HK-2 (cell line): ENCODE data around the gene HMCN2.
"Not testable (repeated sequence)": the region's sequence is repeated elsewhere in the genome, so short reads cannot be mapped to it uniquely, and the experiment has no call there.

Experiments
- DNase-seq: peaks from one replicate; pipeline ENCODE4 v3.0.0-alpha.2; 2018; ENCODE audit not compliant: unreplicated experiment

The HMCN2 gene

GRCh38 chr9:130240410-130241197 is 25.0 kb upstream of the HMCN2 start:
- DNase-seq = peak; percentile 57

GRCh38 chr9:130241198-130241535 is 24.4 kb upstream of the HMCN2 start:
- no peak for DNase-seq

GRCh38 chr9:130242270-130243014 is 23.1 kb upstream of the HMCN2 start:
- no peak for DNase-seq

- DNase-seq = peak; percentile 84
Measured at GRCh38 chr9:130243015-130243881, 22.3 kb upstream of the HMCN2 start.

GRCh38 chr9:130243882-130244170 is 21.7 kb upstream of the HMCN2 start:
- DNase-seq = no peak

GRCh38 chr9:130244548-130245165 is 20.9 kb upstream of the HMCN2 start:
- no peak for DNase-seq

- DNase-seq = no peak
Measured at GRCh38 chr9:130245474-130245873, 20.1 kb upstream of the HMCN2 start.

GRCh38 chr9:130246126-130246525 is 19.4 kb upstream of the HMCN2 start:
- DNase-seq = no peak

- no peak for DNase-seq
Measured at GRCh38 chr9:130254747-130255630, 10.6 kb upstream of the HMCN2 start.

- DNase-seq = no peak
Measured at GRCh38 chr9:130255631-130256134, 9.9 kb upstream of the HMCN2 start.

GRCh38 chr9:130256644-130257043 is 8.9 kb upstream of the HMCN2 start:
- DNase-seq = no peak

GRCh38 chr9:130258137-130258536 is 7.4 kb upstream of the HMCN2 start:
- DNase-seq = not testable (repeated sequence)

GRCh38 chr9:130259044-130259443 is 6.5 kb upstream of the HMCN2 start:
- DNase-seq = no peak

GRCh38 chr9:130260816-130261765 is 4.5 kb upstream of the HMCN2 start:
- DNase-seq = no peak

GRCh38 chr9:130262061-130262745 is 3.4 kb upstream of the HMCN2 start:
- DNase-seq = no peak

- no peak for DNase-seq
Measured at GRCh38 chr9:130262771-130263170, 2.8 kb upstream of the HMCN2 start.

- no peak for DNase-seq
Measured at GRCh38 chr9:130263601-130264413, 1.8 kb upstream of the HMCN2 start.
